HG02943 (cell line): ENCODE data around the gene LDB1.
A peak's percentile ranks its signal among the peaks of the same experiment; 100 is the strongest.

Experiments used
- ATAC-seq: cut with Tn5 transposase; IDR thresholded peaks from one replicate; pipeline ENCODE4 v1.9.1; 2021; ENCODE audit warnings: mild to moderate bottlenecking, low read depth, moderate library complexity; ENCODE audit not compliant: unreplicated experiment

Gene LDB1

GRCh38 chr10:102139281-102140110, 19.3 kb upstream of the LDB1 start:
- ATAC-seq, result no peak

- ATAC-seq, result no peak
These were observed 15.9 kb upstream of the LDB1 start for GRCh38 chr10:102135956-102136526.

- ATAC-seq, result no peak
These were observed 14.2 kb upstream of the LDB1 start for GRCh38 chr10:102134416-102134815.

- ATAC-seq, result no peak
These were observed 13.4 kb upstream of the LDB1 start for GRCh38 chr10:102133373-102134195.

GRCh38 chr10:102132563-102133372, 12.6 kb upstream of the LDB1 start, which contains the start of gene PPRC1:
PPRC1 (plus strand) TSS chr10:102133040; CDS start chr10:102133069, 29 bp downstream.
- ATAC-seq, result peak; percentile 88

- ATAC-seq, result no peak
These were observed 12.0 kb upstream of the LDB1 start for GRCh38 chr10:102132193-102132562.

- ATAC-seq, result no peak
These were observed 11.4 kb upstream of the LDB1 start for GRCh38 chr10:102131286-102132170.

GRCh38 chr10:102123223-102123622, 3.1 kb upstream of the LDB1 start:
- ATAC-seq, result no peak

GRCh38 chr10:102122450-102122849, 2.3 kb upstream of the LDB1 start:
- ATAC-seq, result no peak

GRCh38 chr10:102121739-102122372, 1.7 kb upstream of the LDB1 start:
- no peak for ATAC-seq

- ATAC-seq, result no peak
These were observed 997 bp upstream of the LDB1 start for GRCh38 chr10:102120991-102121738.

- ATAC-seq, result no peak
These were observed 589 bp downstream of the LDB1 start for GRCh38 chr10:102119417-102120141.

GRCh38 chr10:102118867-102119266, 1.3 kb downstream of the LDB1 start:
- no peak for ATAC-seq

- no peak for ATAC-seq
These were observed 2.6 kb downstream of the LDB1 start for GRCh38 chr10:102117391-102118159.

GRCh38 chr10:102116656-102117055, 3.5 kb downstream of the LDB1 start:
- no peak for ATAC-seq

GRCh38 chr10:102115775-102116174, 4.4 kb downstream of the LDB1 start:
- ATAC-seq, result no peak
